ENCODE results near the gene MAGI2. TPM values are rescaled to one million over a fixed set of nuclear protein-coding genes. Genes with fewer than 3 reads are reported as not detected.

MAGI2 gene
- total and polyA plus RNA-seq, 8 donors: 1.3 to 4.0 (median 2.0) TPM

GRCh38 chr7:77993838-77994237, 1459.6 kb downstream of the MAGI2 start:
- no peaks in the 10 kb centered on the region for H3K36me3 ChIP-seq
- no peaks in the 10 kb centered on the region for H3K9me3 ChIP-seq
- no peak overlapping the region for H3K27ac ChIP-seq
- no peak overlapping the region for H3K4me3 ChIP-seq
- ATAC-seq (no peak), DNase-seq (no peak), FAIRE-seq (no peak)
- intact Hi-C loops (cut with DNase I): no loop called here
- no peaks in the 10 kb centered on the region for H3K27me3 ChIP-seq
- WGBS, 2 donors: 88 to 95% methylated on average over 3 of the region's 3 CpGs
- TF ChIP-seq CTCF (IDR thresholded peaks at IDR 0.05): no peak
- no peaks in the 10 kb centered on the region for H3K4me1 ChIP-seq

GRCh38 chr7:77991656-77992055, 1461.8 kb downstream of the MAGI2 start:
- no peak for FAIRE-seq
- no peak for DNase-seq
- Histone ChIP-seq H3K4me3 (no peak overlapping the region), H3K9me3 (no peaks in the 10 kb centered on the region), H3K27ac (no peak overlapping the region), H3K4me1 (no peaks in the 10 kb centered on the region), H3K36me3 (no peaks in the 10 kb centered on the region), H3K27me3 (no peaks in the 10 kb centered on the region)
- intact Hi-C loops (cut with DNase I): no loop called here
- WGBS, 2 donors: 83 to 92% methylated on average over 4 of the region's 4 CpGs
- no peak for TF ChIP-seq CTCF (IDR thresholded peaks at IDR 0.05)
- no peak for ATAC-seq

- Histone ChIP-seq H3K4me3 (no peak overlapping the region), H3K9me3 (no peaks in the 10 kb centered on the region), H3K27ac (no peak overlapping the region), H3K36me3 (no peaks in the 10 kb centered on the region), H3K4me1 (no peaks in the 10 kb centered on the region), H3K27me3 (no peaks in the 10 kb centered on the region)
- no peak for FAIRE-seq
- intact Hi-C loops (cut with DNase I): no loop called here
- peak in 1 of 4 donors; percentile 32 for ATAC-seq
- DNase-seq: no peak
- TF ChIP-seq CTCF (IDR thresholded peaks at IDR 0.05): no peak
- WGBS, 2 donors: 85 to 88% methylated on average over 6 of the region's 6 CpGs
Observed at GRCh38 chr7:77989981-77990566, 1463.4 kb downstream of the MAGI2 start.

DNA sequence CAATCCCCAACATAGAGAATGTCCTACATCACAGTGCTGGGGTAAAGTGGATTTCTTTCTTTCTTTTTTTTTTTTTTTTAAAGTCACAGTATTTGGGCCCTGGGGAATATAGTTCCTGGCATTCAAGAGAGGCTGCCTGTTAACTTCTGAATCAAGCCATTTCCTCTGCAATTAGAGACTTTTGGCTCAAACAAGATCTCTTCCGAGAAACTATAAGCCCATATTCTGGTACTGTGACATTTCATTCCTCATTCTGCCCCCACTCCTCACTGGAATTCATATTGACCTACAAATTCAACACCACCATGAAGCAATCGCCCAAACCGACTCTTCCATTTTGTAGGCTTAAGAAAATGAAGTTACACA, 1467.5 kb downstream of the MAGI2 start:
- no peaks in the 10 kb centered on the region for H3K27me3 ChIP-seq
- no peaks in the 10 kb centered on the region for H3K36me3 ChIP-seq
- FAIRE-seq (no peak), ATAC-seq (peak in 1 of 4 donors; percentile 16), DNase-seq (no peak)
- no peak for TF ChIP-seq CTCF (IDR thresholded peaks at IDR 0.05)
- H3K27ac ChIP-seq: no peak overlapping the region
- intact Hi-C loops (cut with DNase I): no loop called here
- no peaks in the 10 kb centered on the region for H3K9me3 ChIP-seq
- H3K4me3 ChIP-seq: no peak overlapping the region
- 69 to 71% methylated on average over 3 of the region's 3 CpGs for WGBS, 2 donors
- no peaks in the 10 kb centered on the region for H3K4me1 ChIP-seq

DNA sequence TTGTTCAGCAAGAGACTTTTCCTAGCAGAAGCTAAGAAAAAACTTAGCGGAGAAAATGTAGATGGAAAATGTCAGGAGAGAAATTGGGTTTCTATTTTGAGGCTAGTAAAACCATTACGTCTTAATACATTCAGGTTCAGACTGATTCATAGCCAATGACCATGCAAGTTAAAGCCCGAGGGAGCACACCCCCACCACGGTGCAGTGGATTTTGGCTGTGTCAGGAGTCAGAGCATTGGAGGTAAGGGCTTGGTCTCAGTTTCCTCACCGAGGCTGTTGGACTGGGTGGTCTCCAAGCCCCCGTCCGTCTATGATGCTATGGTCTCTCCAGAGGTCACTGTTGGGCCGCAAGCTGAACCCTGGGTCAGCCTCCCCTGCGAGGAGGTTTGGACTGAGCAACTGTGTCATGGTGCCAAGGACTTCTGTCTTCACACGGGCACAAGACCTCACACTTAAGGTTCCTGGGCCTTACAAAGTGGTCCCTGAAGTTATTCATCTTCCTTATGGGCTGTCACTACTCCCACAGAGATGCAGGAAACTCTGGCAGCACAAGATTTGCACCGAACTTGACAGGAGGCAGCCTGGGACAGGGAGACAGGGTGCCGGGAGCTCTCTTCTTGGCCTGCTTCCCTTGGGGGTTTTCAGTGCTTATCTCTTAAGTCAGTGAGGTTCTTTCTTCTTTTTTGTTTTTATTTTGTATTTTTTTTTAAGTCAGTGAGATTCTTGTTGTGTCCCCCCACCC, 1468.1 kb downstream of the MAGI2 start:
- 75% methylated on average over 12 of the region's 12 CpGs for WGBS, 2 donors
- intact Hi-C loops (cut with DNase I): no loop called here
- H3K4me3 ChIP-seq: no peak overlapping the region
- H3K4me1 ChIP-seq: no peaks in the 10 kb centered on the region
- no peak for TF ChIP-seq CTCF (IDR thresholded peaks at IDR 0.05)
- no peak overlapping the region for H3K27ac ChIP-seq
- no peak for FAIRE-seq
- H3K27me3 ChIP-seq: no peaks in the 10 kb centered on the region
- no peaks in the 10 kb centered on the region for H3K36me3 ChIP-seq
- no peaks in the 10 kb centered on the region for H3K9me3 ChIP-seq
- no peak for DNase-seq
- no peak for ATAC-seq

Data from pancreas (tissue), 10 donors.